BJ (cell line): ENCODE measurements around the gene KIF6. TPM values are rescaled to one million over a fixed set of nuclear protein-coding genes. Genes with fewer than 3 reads are reported as not detected.

ENCODE experiments used
- CTCF ChIA-PET: fragments of 350-600 bp; formaldehyde crosslinking; extraction: SDS; loops from one replicate; lab custom pipeline; 2021; ENCODE audit warnings: antibody characterized with exemption, inconsistent platforms; lab: Yijun Ruan, JAX
- POLR2A ChIA-PET: fragments of 300-600 bp; sonication (Branson Sonifier 250); formaldehyde crosslinking; extraction: SDS; loops from one replicate; lab custom pipeline; 2021; ENCODE audit warnings: antibody characterized with exemption; lab: Charles Lee
- DNase-seq: peaks from one replicate; pipeline ENCODE4 v3.0.0-alpha.2; 2011; ENCODE audit warnings: low read depth
- H3K27me3 ChIP-seq: 2 replicates; pipeline ENCODE4 v1.6.0; 2011; ENCODE audit warnings: low read length; ENCODE audit not compliant: control insufficient read depth, insufficient read depth
- H3K36me3 ChIP-seq: 2 replicates; pipeline ENCODE4 v1.5.1; 2011; ENCODE audit warnings: low read length; ENCODE audit not compliant: control insufficient read depth, insufficient read depth
- H3K4me3 ChIP-seq: 2 replicates; pipeline ENCODE4 v1.5.1; 2011; ENCODE audit warnings: low read depth, mild to moderate bottlenecking, control low read depth, low read length
- polyA plus RNA-seq: library from polyadenylated mRNA; depleted of rRNA; stranded (reverse); fragments of >200 nt; gene quantifications from 2 replicates; pipeline ENCODE4 v1.2.3, GENCODE V29; 2011
- TF ChIP-seq, protein P1 (sequence below): IDR thresholded peaks from 2 replicates; pipeline ENCODE4 v1.5.1; 2011; ENCODE audit warnings: low read depth, mild to moderate bottlenecking, control low read depth, inconsistent platforms, low read length, moderate library complexity; ENCODE audit not compliant: insufficient read depth

KIF6 gene
- polyA plus RNA-seq, 1 experiment, result 0.56 TPM

DNA sequence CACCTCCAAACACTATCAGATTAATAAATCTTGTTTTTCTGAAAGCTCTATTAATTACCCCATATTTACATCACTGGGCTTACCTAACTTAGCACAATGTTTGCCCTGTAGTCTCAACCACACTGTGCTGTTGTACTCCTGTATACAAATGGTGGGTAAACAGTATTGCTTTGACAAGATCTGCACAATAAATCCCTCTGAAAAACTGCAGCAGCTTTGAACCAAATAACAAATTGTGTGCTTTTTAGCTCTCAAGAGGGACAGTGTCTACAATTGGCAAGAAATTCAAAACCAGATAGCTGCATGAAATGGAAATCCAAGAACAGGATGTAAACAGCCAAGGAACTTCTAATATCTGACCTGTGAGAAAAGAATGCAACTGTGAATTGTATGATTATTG, 10.4 kb downstream of the KIF6 start:
- CTCF ChIA-PET, result no interaction called here

DNA sequence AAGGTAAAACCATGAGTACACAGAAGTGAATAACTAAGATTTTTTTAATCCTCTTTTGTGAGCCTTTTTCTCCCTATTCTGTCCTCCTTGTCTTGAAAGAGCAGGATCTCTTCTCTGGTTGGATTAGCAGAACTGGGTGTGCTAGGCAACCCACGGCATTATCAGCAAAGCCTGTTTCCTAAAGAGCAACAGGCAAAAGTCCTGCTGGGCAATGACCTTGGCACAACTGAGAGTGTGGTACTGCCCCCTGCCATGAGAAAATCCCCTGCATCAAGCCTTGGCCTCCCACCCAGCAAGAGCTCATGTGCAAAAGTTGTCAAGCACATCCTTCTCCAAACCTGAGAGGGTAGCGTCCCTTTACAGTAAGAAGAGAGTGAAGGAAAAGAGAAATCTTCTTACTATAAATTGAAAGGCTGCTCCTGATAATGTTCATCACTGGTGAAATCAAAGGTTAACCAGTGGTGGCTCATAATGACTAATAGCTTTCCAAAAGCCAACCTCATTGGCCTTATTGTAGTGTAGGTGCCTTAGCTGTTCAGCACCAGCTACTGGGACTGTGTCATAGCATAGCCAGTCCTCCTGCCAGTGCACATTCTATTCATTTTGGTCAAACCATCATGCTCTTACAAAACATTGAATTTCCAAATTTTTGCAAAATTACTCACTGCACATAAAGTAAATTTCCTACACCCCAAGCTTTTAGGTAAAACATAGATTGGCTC, 17.1 kb downstream of the KIF6 start:
- H3K4me3 ChIP-seq, result no peak overlapping the region
- POLR2A ChIA-PET, result interaction anchor here (0.5 to 0.6 kb wide), 2 partner anchors 1250 to 1497 kb away, joined by 4 read pairs; no protein-coding TSS in a partner anchor
- no peaks in the 10 kb centered on the region for H3K27me3 ChIP-seq
- no peak for DNase-seq
- H3K36me3 ChIP-seq, result no peaks in the 10 kb centered on the region
- CTCF ChIA-PET, result no interaction called here
- TF ChIP-seq, protein P1, sequence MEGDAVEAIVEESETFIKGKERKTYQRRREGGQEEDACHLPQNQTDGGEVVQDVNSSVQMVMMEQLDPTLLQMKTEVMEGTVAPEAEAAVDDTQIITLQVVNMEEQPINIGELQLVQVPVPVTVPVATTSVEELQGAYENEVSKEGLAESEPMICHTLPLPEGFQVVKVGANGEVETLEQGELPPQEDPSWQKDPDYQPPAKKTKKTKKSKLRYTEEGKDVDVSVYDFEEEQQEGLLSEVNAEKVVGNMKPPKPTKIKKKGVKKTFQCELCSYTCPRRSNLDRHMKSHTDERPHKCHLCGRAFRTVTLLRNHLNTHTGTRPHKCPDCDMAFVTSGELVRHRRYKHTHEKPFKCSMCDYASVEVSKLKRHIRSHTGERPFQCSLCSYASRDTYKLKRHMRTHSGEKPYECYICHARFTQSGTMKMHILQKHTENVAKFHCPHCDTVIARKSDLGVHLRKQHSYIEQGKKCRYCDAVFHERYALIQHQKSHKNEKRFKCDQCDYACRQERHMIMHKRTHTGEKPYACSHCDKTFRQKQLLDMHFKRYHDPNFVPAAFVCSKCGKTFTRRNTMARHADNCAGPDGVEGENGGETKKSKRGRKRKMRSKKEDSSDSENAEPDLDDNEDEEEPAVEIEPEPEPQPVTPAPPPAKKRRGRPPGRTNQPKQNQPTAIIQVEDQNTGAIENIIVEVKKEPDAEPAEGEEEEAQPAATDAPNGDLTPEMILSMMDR, result no peak

More for the DNA sequence above, 10.4 kb downstream of the KIF6 start:
- Histone ChIP-seq H3K4me3 (no peak overlapping the region), H3K27me3 (no peaks in the 10 kb centered on the region), H3K36me3 (no peaks in the 10 kb centered on the region)
- TF ChIP-seq, protein P1, result no peak
- POLR2A ChIA-PET, result interaction anchor here (0.7 kb wide), 1 partner anchor 10 kb away, joined by 6 read pairs; the partner anchor contains the start of gene KIF6
- DNase-seq, result no peak

DNA sequence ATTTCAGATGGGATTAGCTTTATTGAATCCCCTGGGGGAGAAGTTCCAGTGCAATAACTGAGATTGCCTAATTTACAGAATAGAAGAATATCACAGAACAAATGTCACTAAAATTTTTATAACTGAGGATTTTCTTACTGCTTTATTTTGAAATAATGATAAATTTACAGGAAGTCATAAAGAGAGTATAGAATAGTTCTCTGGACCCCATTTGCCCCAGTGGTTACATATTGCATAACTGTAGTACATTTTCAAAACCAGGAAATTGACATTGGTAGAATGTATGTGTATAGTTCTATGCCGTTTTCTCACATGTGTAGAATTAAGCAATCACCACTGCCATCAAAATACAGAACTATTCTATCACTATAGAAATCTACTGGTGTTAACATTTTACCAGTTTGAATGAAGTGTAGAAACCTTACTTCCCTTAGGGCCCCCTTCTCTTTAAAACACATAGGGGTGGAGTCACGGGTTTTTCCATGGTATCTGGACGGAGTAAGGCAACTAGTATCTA, 18.3 kb downstream of the KIF6 start:
- ChIA-PET POLR2A (interaction anchor here (0.5 kb wide), 1 partner anchor 1016 kb away, joined by 3 read pairs; no protein-coding TSS in a partner anchor), CTCF (no interaction called here)
- H3K27me3 ChIP-seq, result no peaks in the 10 kb centered on the region
- TF ChIP-seq, protein P1, result no peak
- no peak overlapping the region for H3K4me3 ChIP-seq
- no peak for DNase-seq
- no peaks in the 10 kb centered on the region for H3K36me3 ChIP-seq

DNA sequence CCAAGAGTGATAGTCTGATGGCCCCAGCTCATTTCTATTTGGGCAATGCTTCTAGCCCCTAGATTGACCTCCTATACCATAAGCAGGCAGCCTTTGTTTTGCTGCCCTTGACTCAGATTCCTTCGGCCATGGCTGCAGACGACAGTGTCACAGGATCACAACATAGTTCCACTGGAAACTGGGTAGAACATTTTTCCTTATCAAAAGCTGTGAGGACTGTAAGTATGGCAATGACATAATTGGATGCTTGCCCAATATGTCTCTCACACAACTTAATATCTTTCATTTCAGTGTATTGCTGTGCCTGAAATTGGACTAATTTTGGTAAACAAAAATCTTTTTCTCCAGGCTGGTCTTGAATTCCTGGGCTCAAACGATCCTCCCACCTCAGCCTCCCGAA, 22.9 kb downstream of the KIF6 start:
- CTCF ChIA-PET, result interaction anchor here (0.8 kb wide), 1 partner anchor 45 kb away, joined by 3 read pairs; no protein-coding TSS in a partner anchor
- DNase-seq, result no peak
- Histone ChIP-seq H3K4me3 (no peak overlapping the region), H3K36me3 (no peaks in the 10 kb centered on the region), H3K27me3 (no peaks in the 10 kb centered on the region)
- POLR2A ChIA-PET, result no interaction called here
- TF ChIP-seq, protein P1, result no peak

DNA sequence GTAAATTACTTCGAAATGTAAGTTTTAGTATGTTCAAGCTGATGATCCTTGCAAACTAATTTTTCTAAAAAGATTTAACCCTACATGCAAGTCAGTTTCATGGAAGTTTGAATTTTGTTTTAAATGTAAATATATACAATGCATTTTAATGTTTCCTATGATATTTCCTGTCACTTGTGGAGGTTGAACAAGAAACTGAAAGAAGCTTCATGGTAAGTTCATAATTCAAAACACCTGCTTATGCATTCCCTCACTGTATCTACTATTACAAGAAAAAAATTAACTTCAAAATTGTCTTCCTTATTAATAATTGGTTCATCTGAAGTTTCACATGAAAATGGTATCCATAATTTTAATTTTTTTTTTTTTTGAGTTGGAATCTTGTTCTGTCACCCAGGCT, 24.8 kb downstream of the KIF6 start:
- TF ChIP-seq, protein P1, result no peak
- DNase-seq, result no peak
- no peaks in the 10 kb centered on the region for H3K36me3 ChIP-seq
- ChIA-PET CTCF (no interaction called here), POLR2A (no interaction called here)
- H3K27me3 ChIP-seq, result no peaks in the 10 kb centered on the region
- H3K4me3 ChIP-seq, result no peak overlapping the region
